GM19468 (cell line): ENCODE data around the gene TMEM232.

Source experiments
- ATAC-seq: cut with Tn5 transposase; IDR thresholded peaks from one replicate; pipeline ENCODE4 v1.9.1; 2021; ENCODE audit warnings: mild to moderate bottlenecking, moderate library complexity, moderate number of reproducible peaks; ENCODE audit not compliant: unreplicated experiment; ENCODE audit errors: extremely low read depth

TMEM232 gene

GRCh38 chr5:110441035-110441434 is 285.4 kb downstream of the TMEM232 start:
- peak; percentile 75 for ATAC-seq

- ATAC-seq, result no peak
Observed at GRCh38 chr5:110440058-110440457, 286.4 kb downstream of the TMEM232 start.

GRCh38 chr5:110439296-110439695 is 287.2 kb downstream of the TMEM232 start:
- ATAC-seq, result no peak

GRCh38 chr5:110435207-110435606 is 291.3 kb downstream of the TMEM232 start:
- no peak for ATAC-seq

GRCh38 chr5:110431603-110432002 is 294.9 kb downstream of the TMEM232 start:
- ATAC-seq, result no peak

GRCh38 chr5:110414360-110414759 is 312.1 kb downstream of the TMEM232 start:
- ATAC-seq, result no peak

GRCh38 chr5:110413856-110414255 is 312.6 kb downstream of the TMEM232 start:
- no peak for ATAC-seq

- no peak for ATAC-seq
Observed at GRCh38 chr5:110409571-110409970, 316.9 kb downstream of the TMEM232 start.

GRCh38 chr5:110402562-110402961 is 323.9 kb downstream of the TMEM232 start:
- no peak for ATAC-seq

GRCh38 chr5:110401881-110402280 is 324.6 kb downstream of the TMEM232 start:
- no peak for ATAC-seq

GRCh38 chr5:110398951-110399350 is 327.5 kb downstream of the TMEM232 start:
- no peak for ATAC-seq

- no peak for ATAC-seq
Observed at GRCh38 chr5:110397281-110397680, 329.2 kb downstream of the TMEM232 start.

- ATAC-seq, result no peak
Observed at GRCh38 chr5:110386782-110387181, 339.7 kb downstream of the TMEM232 start.

- no peak for ATAC-seq
Observed at GRCh38 chr5:110383231-110383630, 343.2 kb downstream of the TMEM232 start.

GRCh38 chr5:110377943-110378342 is 348.5 kb downstream of the TMEM232 start:
- ATAC-seq, result no peak

- no peak for ATAC-seq
Observed at GRCh38 chr5:110377361-110377760, 349.1 kb downstream of the TMEM232 start.

GRCh38 chr5:110376281-110376951 is 350.1 kb downstream of the TMEM232 start:
- ATAC-seq, result no peak

- ATAC-seq, result peak; percentile 97
Observed at GRCh38 chr5:110371725-110372041, 354.8 kb downstream of the TMEM232 start.

- ATAC-seq, result peak; percentile 5
Observed at GRCh38 chr5:110371011-110371724, 355.3 kb downstream of the TMEM232 start.
